GM12891 (cell line): ENCODE results near the gene RGL2.

Source experiments
- DNase-seq: peaks from one replicate; pipeline ENCODE4 v3.0.0; 2011; ENCODE audit warnings: low spot score; ENCODE audit not compliant: insufficient read length
- FAIRE-seq: peaks from 2 replicates; lab custom pipeline; 2011; peaks lifted over from hg19 to GRCh38; lab: Jason Lieb, UNC
- PAX5 ChIP-seq: IDR thresholded peaks from 2 replicates; pipeline ENCODE4 v1.6.1; 2011; ENCODE audit warnings: low read length, moderate library complexity, mild to moderate bottlenecking; ENCODE audit not compliant: insufficient read depth, severe bottlenecking
- POLR2A ChIP-seq: IDR thresholded peaks from 2 replicates; pipeline ENCODE4 v1.6.1; 2011; ENCODE audit warnings: low read depth, low read length, control low read depth
- POLR2AphosphoS5 ChIP-seq: IDR thresholded peaks from 2 replicates; pipeline ENCODE4 v1.6.1; 2011; ENCODE audit warnings: low read depth, low read length, control low read depth
- POU2F2 ChIP-seq: IDR thresholded peaks from 2 replicates; pipeline ENCODE4 v1.6.1; 2011; ENCODE audit warnings: low read depth, mild to moderate bottlenecking, control low read depth, low read length, moderate library complexity
- SPI1 ChIP-seq: IDR thresholded peaks from 2 replicates; pipeline ENCODE4 v1.6.1; 2011; ENCODE audit warnings: low read depth, low read length, control low read depth
- TAF1 ChIP-seq: IDR thresholded peaks from 2 replicates; pipeline ENCODE4 v1.6.1; 2011; ENCODE audit warnings: low read depth, low read length, control low read depth

The RGL2 gene

DNA sequence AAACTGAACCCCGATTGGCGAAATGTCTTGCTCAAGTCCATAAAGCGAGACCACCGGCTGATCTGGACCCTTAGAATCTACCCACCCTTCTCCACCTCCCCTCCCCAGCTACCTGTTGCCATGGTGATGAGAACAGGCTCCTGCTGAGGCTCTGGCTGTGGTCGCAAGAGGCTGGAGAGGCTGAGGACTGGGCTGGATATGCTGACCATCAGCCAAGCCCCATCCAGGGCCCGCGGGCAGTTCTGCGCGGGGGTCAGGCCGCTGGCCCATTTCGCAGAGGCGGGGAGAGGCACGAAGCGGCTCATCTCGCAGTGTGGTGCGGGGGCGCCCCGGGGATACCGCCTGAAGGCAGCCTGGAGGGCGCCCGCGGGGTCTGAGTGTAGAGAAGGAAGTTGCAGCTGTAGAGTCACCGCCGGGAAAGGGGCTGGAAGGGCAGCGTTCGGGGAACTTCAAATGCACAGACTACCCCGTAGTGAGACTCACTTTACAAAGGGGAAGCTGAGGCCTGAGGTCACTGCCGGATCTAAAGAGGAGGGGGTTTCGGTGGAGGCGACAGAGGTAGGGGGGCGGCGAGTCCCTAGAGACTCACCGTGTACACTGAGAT, 14.5 kb upstream of the RGL2 start:
- no peak for TF ChIP-seq POU2F2
- TF ChIP-seq POLR2AphosphoS5, result no peak
- TF ChIP-seq TAF1, result no peak
- TF ChIP-seq PAX5, result no peak
- no peak for TF ChIP-seq POLR2A
- no peak for TF ChIP-seq SPI1

DNA sequence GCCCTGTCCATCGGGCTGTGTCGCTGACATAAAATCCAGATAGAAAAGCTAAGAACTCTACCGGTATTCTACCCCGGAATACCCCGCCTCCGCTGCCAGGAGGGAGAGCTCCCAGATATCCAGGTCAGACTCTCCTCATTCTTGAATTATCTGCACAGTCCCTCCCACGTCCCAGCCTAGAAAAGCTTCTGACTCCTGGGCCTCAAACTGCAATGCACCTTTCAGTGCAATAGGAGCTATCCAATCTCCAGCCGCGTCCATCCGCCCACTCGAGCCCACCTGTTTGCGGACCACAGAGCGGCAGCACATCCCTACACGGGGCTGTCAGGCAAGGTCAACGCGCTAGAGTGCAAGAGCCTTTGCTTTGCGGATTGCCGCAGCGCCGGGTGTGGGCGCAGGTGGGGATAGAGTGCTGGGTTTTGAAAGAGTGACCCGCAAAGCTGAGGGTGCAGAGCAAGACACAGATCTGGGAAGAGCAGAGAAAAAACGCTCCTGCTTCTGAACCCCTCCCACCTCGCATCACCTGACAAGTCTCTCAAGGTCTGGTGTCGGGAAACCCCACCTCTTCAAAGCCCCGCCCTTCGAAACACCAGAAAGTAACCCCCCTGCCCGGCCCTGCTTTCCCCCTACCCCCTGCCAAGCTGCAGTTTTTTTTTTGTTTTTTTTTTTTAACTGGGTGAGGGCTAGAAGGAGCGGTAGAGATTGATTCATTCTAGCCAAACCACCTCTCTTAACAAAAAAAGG, 13.8 kb upstream of the RGL2 start:
- DNase-seq, result peak; percentile 73
- FAIRE-seq, result no peak
- TF ChIP-seq POU2F2 (0 out of 2 replicates have a peak, but pooled peaks have one; percentile 11), SPI1 (no peak), POLR2AphosphoS5 (0 out of 2 replicates have a peak, but pooled peaks have one; percentile 63)

More for the DNA sequence above, 14.5 kb upstream of the RGL2 start:
- FAIRE-seq (no peak), DNase-seq (no peak)

DNA sequence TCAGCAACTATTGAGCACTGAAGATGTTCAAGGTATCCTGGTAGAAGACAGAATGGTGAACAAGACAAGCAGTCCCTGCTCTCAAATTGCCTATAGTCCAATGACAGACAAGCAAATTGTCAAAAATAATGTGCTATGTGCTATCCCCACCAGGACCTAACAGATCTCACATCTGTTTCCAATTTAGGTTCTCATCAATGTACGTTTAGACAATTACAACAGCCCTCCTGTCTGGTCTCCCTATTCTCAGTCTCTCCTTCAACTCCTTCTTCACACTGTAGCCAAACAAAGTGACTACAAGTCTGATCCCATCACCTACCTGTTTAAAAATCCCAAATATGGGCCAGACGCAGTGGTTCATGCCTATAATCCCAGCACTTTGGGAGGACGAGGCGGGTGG, 7.6 kb upstream of the RGL2 start:
- no peak for FAIRE-seq
- no peak for DNase-seq
- TF ChIP-seq POLR2A (no peak), POU2F2 (no peak), POLR2AphosphoS5 (no peak), PAX5 (no peak), TAF1 (no peak), SPI1 (no peak)

DNA sequence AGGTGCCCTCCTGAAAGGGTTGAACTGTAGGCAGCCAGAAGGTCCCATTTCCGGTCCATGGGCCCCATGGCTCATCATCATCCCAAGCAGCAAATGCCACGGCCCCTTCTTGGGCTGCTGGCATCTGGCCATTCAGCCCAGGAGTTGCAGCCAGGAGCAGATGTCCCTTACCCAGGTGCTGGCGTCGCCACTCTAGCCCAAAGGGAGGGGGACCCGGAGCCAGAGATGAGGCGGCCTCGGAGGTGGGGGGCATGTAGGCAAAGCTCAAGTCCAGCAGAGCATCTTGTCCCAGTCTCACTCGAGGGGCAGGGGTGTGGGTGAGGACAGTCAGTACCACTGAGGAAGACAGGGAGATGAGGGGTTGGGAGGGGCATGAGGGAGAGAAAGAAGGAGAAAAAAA, 6.3 kb upstream of the RGL2 start:
- DNase-seq, result no peak
- 0 out of 2 replicates have a peak, but pooled peaks have one; percentile 4 for TF ChIP-seq POLR2AphosphoS5
- no peak for TF ChIP-seq TAF1
- no peak for FAIRE-seq

DNA sequence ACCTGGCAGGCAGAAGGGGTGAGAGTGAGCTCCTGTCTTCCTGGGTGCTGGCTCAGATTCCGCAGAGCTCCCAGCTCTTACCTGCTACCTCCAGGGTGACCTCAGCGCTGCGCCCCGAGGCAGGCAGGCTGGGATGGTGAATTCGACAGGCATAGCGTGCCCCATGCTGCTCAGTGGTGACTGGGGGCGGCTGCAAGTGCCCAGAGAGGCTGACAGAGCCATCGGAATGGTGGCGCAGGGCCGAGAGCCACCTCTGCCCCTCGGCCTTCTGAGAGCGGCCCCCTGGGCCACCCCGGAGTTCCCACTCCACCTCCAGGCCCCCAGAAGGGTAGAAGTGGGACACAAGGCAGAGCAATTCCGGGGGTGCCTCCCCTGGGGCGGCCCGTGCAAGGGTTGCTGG, 5.5 kb upstream of the RGL2 start:
- no peak for FAIRE-seq
- TF ChIP-seq POLR2AphosphoS5 (no peak), SPI1 (no peak), PAX5 (no peak), POLR2A (no peak), POU2F2 (no peak), TAF1 (no peak)

DNA sequence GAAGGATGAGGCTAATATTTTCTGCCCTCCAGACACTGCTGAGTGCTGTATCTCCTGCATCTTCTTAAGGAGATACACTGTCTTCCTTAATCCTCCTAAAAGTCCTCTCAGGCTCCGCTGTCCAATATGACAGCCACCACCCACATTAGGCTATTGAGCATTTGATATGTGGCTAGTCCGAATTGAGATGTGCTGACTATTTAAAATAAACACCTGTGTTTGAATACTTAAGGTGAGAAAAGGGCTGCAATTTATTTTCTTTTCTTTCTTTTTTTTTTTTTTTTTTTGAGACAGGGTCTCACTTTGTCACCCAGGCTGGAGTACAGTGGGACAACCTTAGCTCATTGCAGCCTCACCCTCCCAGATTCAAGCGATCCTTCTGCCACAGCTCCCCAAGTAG, 3.1 kb upstream of the RGL2 start:
- FAIRE-seq (no peak), DNase-seq (no peak)
- TF ChIP-seq SPI1 (no peak), POLR2AphosphoS5 (no peak), POU2F2 (no peak), PAX5 (no peak), TAF1 (no peak), POLR2A (no peak)

More for the DNA sequence above, 5.5 kb upstream of the RGL2 start:
- no peak for DNase-seq

DNA sequence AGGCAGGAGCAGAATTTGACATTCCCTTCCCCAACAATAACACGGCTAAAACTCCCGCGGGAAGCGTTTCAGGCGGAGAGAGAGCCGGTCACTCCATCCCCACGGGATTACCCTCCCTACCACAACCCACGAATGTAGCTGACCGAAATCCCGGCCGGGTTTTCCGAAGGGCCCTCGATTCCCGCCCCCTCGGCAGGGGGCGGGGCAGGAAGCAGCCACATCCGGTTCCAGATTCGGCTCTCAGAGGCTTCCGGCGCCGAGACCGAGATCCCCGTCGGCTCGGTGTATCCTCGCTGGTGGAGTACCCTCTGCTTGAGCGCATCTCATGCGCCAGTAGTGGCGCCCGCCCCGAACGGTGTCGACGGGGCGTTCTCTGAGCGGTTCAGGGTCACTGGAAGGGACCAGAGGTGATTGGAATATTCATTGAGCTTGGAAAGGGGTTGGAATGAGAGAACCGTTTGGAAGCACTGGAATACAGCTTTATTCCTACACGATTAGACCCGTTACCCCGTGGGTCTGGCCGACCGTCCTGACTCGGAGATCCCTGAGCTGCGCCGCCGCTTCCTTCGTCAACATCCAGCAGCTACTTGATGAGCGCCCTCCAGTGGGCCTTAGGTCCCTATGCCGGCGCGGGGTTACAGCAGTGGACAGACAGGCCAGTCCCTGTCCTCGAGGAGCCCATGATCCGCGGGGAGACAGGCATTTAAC, 649 bp upstream of the RGL2 start:
- DNase-seq, result peak; percentile 89
- no peak for TF ChIP-seq SPI1
- TF ChIP-seq PAX5, result no peak
- TF ChIP-seq POLR2A, result peak; percentile 82
- TF ChIP-seq POU2F2, result peak; percentile 59
- peak; percentile 50 for TF ChIP-seq TAF1
- peak; percentile 75; the same call in 1 of the 2 replicates for TF ChIP-seq POLR2AphosphoS5
- peak; percentile 76 for FAIRE-seq

DNA sequence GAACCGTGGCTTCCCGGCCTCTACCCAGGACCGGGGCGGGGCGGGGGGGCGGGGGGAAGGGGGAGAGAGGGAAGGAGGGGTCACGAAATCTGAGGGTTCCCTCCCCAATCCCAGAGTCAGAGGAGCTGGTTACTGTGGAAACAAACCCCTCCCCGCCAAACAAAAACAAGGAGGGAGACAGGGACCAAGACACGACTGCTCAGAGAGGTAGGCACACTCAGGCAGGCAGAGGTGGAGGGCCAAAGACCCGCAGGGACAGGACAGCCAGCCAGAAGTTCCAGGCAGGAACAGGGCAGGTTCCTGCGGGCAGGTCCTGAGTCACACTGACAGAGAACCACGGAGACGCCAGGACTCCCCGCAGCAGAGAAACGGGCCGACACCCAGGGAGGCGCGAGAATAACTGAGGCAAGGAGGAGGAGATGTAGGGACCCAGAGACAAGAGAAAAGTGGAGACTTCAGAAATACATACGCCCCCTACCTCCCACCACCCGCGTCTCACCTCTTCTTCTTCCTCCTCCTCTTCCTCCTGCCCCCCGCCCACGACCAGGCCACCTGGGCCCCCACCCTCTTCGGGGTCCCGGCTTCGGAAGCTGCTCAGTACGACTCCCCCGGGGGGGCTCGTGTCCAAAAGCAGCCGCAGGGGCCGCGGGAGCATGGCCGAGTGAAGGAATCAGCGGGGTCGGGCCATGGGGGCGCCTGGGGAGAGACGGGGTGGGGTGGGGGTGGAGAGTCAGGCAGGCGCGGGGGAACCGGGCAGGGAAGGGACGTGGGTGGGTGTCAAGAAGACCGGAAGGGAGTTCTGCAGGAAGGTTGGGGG, 578 bp downstream of the RGL2 start:
- DNase-seq (peak; percentile 81), FAIRE-seq (peak; percentile 35)
- TF ChIP-seq SPI1, result no peak
- TF ChIP-seq POLR2AphosphoS5, result 0 out of 2 replicates have a peak, but pooled peaks have one; percentile 50

DNA sequence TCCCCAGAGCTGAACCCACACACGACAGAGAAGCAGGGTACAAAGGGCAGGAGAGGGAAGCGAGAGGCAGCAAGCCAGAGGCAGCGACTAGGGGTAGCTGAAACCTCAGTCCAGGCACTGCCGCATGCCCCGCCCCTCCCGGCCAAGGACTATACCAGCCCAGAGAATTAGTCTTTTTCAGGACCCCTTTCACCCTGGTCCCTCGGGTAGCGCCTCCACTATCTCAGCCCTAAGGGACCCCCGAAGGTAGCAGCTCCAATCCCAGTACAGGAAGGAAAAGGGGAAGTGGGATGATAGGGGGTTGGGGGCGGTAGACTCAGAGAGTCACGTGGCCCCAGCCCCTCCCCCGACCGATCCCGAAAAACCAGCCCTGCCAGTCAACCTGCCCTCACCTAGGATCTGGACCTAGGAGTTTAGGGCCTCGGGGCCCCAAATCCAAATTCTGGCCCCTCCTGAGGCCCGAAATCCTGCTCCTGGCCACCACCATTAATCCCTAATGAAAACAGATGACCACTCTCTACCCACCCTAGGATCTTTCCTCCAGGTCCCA, 1.3 kb downstream of the RGL2 start:
- DNase-seq, result peak; percentile 56
- peak; percentile 31 for FAIRE-seq
- TF ChIP-seq SPI1 (peak; percentile 95), PAX5 (no peak)
